Mucosa of stomach (tissue), 1 donor: ENCODE measurements around the gene DOCK10.

Source experiments
- H3K27me3 ChIP-seq: one replicate; pipeline ENCODE4 v1.7.0; 2013; ENCODE audit warnings: mild to moderate bottlenecking, low read length; ENCODE audit not compliant: control insufficient read depth, insufficient read depth
- H3K36me3 ChIP-seq: one replicate; pipeline ENCODE4 v1.7.0; 2013; ENCODE audit warnings: low read length; ENCODE audit not compliant: control insufficient read depth, insufficient read depth
- H3K4me1 ChIP-seq: one replicate; pipeline ENCODE4 v1.7.0; 2013; ENCODE audit warnings: mild to moderate bottlenecking, low read length; ENCODE audit not compliant: control insufficient read depth, insufficient read depth
- H3K4me3 ChIP-seq: one replicate; pipeline ENCODE4 v1.7.0; 2013; ENCODE audit warnings: low read length
- H3K9ac ChIP-seq: one replicate; pipeline ENCODE4 v1.7.0; 2013; ENCODE audit warnings: mild to moderate bottlenecking, low read length, moderate library complexity
- H3K9me3 ChIP-seq: one replicate; pipeline ENCODE4 v1.7.0; 2013; ENCODE audit warnings: mild to moderate bottlenecking, low read length, moderate library complexity; ENCODE audit not compliant: control insufficient read depth
- donor health status: Pancreatic carcinoma.

Gene DOCK10

DNA sequence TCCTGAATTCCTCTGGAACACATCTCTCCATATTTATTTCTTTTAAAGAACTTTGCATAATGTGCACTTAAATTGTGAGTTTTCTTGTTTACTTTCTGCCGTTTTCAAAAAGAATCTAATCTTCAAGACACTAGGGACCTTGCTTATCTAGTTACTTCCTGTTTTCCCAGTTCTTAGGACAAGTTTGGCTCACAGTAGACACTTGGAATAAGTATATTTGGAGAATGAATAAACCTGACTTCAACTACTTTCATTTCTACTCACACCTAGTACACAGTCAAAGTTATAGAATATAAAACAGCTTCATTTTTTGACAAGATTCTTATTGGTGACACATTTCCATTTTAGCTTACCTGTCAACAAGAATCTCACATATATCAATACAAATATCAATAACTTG is 170.5 kb downstream of the DOCK10 start:
- Histone ChIP-seq H3K27me3 (no peaks in the 10 kb centered on the region), H3K36me3 (no peaks in the 10 kb centered on the region), H3K4me3 (no peak overlapping the region), H3K4me1 (no peaks in the 10 kb centered on the region), H3K9me3 (no peaks in the 10 kb centered on the region), H3K9ac (no peak overlapping the region)

DNA sequence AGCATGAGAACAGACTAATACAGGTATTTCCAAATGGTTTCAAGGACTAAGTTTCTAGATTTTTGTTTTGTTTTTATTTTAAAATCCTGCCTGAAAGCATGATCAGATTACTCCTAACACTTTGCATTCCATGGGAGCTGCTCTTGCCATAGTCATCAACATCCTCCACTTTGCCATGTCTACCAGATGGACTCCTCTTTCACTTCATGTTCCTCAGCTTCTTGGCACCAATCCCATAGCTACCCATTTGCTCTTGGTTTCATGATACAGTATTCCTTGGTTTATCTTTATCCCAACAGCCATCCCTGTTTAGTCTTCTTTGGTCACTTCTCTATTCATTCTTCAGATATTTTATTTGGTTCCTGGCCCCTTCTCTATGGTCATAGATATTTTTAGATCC is 171.9 kb downstream of the DOCK10 start:
- Histone ChIP-seq H3K4me1 (no peaks in the 10 kb centered on the region), H3K9me3 (no peaks in the 10 kb centered on the region), H3K27me3 (no peaks in the 10 kb centered on the region), H3K4me3 (no peak overlapping the region), H3K9ac (no peak overlapping the region), H3K36me3 (no peaks in the 10 kb centered on the region)

DNA sequence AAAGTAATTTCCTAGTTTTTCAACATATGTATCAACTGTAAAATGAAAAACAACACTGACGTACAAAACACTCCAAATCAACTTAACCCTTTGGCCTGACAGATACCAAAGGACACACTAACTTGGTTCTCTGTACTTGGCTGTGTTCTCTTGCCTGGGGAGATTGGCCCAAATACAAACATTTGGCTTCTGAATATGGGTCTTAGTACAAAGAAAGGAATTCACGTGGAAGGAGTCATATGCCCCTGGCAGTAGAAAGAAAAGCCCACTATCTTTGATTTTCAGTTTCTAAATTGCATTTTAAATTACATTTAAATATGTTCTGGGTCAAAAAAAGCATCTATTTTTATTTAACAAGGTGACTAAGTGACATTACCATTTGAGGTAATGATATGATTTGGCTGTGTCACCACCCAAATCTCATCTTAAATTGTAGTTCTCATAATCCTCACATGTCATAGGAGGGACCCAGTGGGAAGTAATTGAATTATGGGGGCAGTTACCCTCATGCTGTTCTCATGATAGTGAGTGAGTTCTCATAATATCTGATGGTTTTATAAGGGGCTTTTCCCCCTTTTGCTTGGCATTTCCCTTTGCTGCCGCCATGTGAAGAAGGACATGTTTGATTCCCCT is 172.6 kb downstream of the DOCK10 start:
- Histone ChIP-seq H3K36me3 (no peaks in the 10 kb centered on the region), H3K4me3 (no peak overlapping the region)

DNA sequence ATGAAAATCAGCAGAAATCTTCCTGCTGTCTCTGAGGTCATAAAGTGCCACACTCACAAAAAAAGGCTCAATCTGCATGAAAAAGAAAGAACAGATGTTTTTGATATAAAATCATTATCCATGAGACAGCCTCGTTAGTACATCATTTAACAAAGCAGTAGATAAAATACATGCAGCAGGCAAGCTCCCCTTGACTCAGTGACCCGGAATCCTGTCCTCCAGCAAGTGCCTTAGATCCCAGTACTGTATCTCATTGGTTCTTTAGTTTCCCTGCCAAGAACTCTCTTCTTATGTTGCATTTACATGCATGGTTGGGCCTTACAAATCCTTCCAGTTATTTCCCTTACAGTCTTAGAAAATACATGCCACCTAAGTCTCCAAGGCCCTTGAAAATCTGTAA is 177.3 kb downstream of the DOCK10 start:
- Histone ChIP-seq H3K27me3 (no peaks in the 10 kb centered on the region), H3K9ac (no peak overlapping the region), H3K4me1 (no peaks in the 10 kb centered on the region), H3K36me3 (no peaks in the 10 kb centered on the region), H3K4me3 (no peak overlapping the region), H3K9me3 (no peaks in the 10 kb centered on the region)

More for the DNA sequence above, 172.6 kb downstream of the DOCK10 start:
- Histone ChIP-seq H3K9me3 (no peaks in the 10 kb centered on the region), H3K4me1 (no peaks in the 10 kb centered on the region), H3K27me3 (no peaks in the 10 kb centered on the region), H3K9ac (no peak overlapping the region)

DNA sequence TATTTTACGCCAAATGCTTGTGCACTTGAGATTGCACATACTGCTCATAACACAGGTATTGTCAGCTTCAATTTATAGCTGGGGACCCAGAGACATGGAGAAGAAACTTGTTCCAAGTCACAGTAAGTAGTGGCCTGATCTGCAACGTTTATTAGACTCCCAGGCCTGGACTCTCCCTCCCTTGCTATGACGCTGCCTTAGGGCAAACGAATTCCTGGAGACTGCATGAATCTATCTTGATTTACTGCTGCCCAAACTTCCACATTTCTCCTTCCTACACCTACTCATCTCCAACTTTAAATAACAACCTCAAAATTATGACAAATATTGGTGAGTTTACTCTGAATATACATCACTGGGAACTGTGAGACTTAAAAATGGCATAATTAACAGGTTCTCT is 181.0 kb downstream of the DOCK10 start:
- Histone ChIP-seq H3K9ac (no peak overlapping the region), H3K4me3 (no peak overlapping the region), H3K9me3 (no peaks in the 10 kb centered on the region), H3K4me1 (no peaks in the 10 kb centered on the region), H3K36me3 (no peaks in the 10 kb centered on the region), H3K27me3 (no peaks in the 10 kb centered on the region)

DNA sequence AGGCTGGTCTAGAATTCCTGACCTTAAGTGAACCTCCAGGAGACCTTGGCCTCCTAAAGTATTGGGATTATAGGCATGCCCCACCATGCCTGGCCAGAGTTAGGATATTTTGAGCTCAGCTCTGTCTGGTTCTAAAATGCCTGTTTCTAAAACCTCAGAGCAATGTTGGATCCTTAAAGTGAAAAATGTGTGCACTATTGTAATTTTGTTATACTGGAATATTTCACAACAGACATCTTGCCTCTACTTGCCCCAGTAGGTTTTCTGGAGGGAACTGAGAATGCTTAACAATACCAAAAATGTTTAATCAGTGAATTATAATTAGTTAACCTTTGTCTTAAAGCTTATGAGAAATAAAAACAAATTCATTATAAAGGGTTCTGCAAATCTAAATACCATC is 181.5 kb downstream of the DOCK10 start:
- H3K4me3 ChIP-seq = no peak overlapping the region
- H3K4me1 ChIP-seq = no peaks in the 10 kb centered on the region
- H3K9me3 ChIP-seq = no peaks in the 10 kb centered on the region
- H3K36me3 ChIP-seq = no peaks in the 10 kb centered on the region
- no peak overlapping the region for H3K9ac ChIP-seq
- no peaks in the 10 kb centered on the region for H3K27me3 ChIP-seq

DNA sequence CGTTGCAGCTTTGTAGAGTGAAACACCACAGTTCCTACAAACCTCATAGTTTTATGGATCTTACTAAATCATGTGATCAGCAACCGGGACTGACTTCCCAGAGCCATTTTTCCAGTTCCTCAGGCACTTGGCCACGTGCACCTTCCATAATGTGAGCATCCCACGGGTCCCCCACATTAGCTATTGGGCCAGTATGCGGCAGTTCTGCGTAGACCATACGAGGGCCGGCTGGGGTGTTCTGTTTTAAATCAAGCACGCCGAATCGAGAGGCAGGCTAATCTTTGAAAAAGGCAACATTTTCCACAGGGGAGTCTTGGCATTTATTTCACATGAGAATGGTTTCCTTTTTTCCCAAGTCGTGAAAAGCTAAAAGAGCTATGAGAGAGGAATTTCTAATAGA is 190.5 kb downstream of the DOCK10 start:
- Histone ChIP-seq H3K4me3 (no peak overlapping the region), H3K4me1 (no peaks in the 10 kb centered on the region)

DNA sequence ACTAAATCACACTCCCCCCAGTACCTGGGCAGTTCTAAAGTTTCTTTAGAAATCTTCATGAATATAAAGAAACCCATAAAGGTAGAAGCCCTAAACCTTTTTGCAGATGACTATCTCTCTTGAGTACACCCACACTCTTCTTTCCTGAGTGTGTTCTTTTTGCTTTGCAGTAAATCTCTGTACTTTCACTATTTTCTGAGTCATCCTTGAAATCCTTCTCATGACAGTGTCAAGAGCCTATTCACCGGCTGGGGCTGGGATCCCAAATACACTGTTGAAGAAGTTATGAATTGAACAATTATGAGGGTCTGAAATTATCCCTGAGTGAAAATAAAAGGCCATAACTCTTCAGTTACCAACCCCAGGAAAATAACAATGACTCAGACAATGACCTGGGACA is 192.2 kb downstream of the DOCK10 start:
- no peaks in the 10 kb centered on the region for H3K4me1 ChIP-seq
- H3K4me3 ChIP-seq = no peak overlapping the region
- no peaks in the 10 kb centered on the region for H3K9me3 ChIP-seq
- H3K9ac ChIP-seq = no peak overlapping the region
- H3K36me3 ChIP-seq = no peaks in the 10 kb centered on the region
- H3K27me3 ChIP-seq = no peaks in the 10 kb centered on the region

More for the DNA sequence above, 190.5 kb downstream of the DOCK10 start:
- Histone ChIP-seq H3K36me3 (no peaks in the 10 kb centered on the region), H3K27me3 (no peaks in the 10 kb centered on the region), H3K9me3 (no peaks in the 10 kb centered on the region), H3K9ac (no peak overlapping the region)

DNA sequence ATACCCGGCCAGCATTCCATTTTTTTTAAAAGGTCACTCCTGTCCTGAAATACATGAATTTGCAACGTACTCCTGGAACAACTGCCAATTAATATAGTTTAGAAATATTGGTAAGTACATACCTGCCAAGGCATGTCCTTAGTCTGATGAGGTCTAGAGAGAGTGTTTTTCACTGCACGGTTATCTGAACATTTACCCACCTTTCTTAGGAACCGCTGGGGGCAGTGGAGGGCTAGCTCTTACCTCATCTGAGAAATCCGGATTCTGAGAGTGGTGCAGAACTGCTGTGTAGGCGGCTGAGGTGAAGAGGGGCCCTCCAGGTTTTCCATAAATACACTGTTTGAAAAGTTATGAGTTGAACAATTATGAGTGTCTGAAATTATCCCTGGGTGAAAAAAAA is 193.0 kb downstream of the DOCK10 start:
- H3K27me3 ChIP-seq = no peaks in the 10 kb centered on the region
- no peaks in the 10 kb centered on the region for H3K36me3 ChIP-seq
- H3K4me3 ChIP-seq = no peak overlapping the region

DNA sequence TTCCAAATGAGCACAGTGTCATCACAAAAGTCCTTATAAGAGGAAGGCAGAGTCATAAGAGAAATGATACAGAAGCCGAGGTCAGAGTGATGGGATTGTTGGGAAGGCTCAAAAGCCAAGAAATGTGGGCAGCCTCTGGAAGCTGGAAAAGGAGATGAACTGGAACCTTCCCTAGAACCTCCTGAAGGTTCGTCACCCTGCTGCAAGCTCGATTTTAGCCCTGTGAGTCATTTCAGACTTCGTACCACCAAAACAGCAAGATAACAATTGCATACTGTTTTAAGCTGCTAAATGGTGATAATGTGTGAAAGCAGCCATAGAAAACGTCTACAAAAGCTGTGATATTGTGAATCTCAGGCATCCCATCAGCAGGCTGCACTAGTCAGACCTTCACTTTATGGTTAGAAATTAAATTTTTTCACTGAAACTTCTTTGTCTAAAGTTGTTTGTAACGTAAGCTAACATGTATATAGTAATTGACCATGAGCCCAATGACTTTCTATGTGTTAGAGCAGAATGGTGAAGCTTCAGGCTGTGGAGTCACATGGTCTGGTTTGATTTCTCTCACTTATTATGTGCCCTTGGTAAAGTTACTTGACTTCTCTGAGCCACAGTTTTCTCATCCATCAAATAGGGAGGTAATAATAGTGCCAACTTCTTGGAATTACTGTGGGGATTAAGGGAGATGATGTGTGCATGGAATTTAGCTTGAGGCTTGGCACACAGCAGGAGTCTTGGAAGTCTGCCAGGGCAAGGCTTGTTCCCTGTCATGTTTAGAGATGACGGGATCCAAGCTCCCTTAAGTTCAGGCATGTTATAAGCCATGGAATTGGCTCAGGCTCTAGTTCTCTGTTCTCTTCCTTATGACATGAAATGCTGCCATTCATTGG is 194.1 kb downstream of the DOCK10 start:
- Histone ChIP-seq H3K27me3 (no peaks in the 10 kb centered on the region), H3K4me1 (no peaks in the 10 kb centered on the region), H3K36me3 (no peaks in the 10 kb centered on the region), H3K9ac (no peak overlapping the region), H3K9me3 (no peaks in the 10 kb centered on the region), H3K4me3 (no peak overlapping the region)

More for the DNA sequence above, 193.0 kb downstream of the DOCK10 start:
- Histone ChIP-seq H3K9ac (no peak overlapping the region), H3K4me1 (no peaks in the 10 kb centered on the region), H3K9me3 (no peaks in the 10 kb centered on the region)

DNA sequence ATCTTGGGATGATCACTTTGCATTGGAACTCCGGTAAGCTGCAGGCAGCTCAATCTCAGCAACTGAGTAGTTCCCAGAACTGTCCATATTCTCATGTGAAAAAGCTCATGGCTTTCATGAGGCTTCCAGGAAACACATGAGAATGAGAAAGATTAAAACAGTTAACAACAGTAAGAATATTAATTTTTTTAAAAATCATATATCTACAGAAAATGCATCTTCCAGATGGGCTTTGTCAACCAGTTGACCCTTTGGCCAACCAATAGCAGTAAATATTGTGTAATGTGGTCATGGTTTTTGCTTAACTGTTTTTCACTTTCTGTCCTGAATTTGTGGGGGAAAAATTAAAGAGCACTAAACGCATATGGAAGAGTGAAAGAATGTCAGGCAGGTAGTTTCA is 194.9 kb downstream of the DOCK10 start:
- H3K27me3 ChIP-seq = no peaks in the 10 kb centered on the region
- no peak overlapping the region for H3K9ac ChIP-seq
- no peak overlapping the region for H3K4me3 ChIP-seq
- no peaks in the 10 kb centered on the region for H3K9me3 ChIP-seq
- no peaks in the 10 kb centered on the region for H3K36me3 ChIP-seq
- no peaks in the 10 kb centered on the region for H3K4me1 ChIP-seq

DNA sequence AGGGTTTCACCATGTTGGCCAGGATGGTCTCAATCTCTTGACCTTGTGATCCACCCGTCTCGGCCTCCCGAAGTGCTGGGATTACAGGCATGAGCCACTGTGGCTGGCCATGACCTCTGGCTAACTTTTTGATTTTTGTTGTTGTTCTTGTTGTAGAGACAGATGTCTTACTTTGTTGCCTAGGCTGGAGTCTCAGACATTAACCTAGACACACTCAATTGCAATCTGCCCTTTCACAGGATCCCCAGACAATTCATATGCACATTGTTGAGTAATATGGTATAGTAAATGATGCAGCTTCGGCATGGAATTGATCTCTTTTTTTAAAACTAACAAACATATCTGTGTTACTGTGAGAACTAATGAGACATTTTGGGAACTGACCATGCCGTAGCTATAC is 195.6 kb downstream of the DOCK10 start:
- Histone ChIP-seq H3K4me1 (no peaks in the 10 kb centered on the region), H3K9me3 (no peaks in the 10 kb centered on the region), H3K4me3 (no peak overlapping the region), H3K9ac (no peak overlapping the region), H3K36me3 (no peaks in the 10 kb centered on the region), H3K27me3 (no peaks in the 10 kb centered on the region)
